Measurements from ENCODE around the gene CLDN3. TPM values are rescaled to one million over a fixed set of nuclear protein-coding genes. Genes with fewer than 3 reads are reported as not detected.
"Not testable (repeated sequence)": the region's sequence is repeated elsewhere in the genome, so short reads cannot be mapped to it uniquely, and the experiment has no call there.

The CLDN3 gene
- total RNA-seq, 1 donor: not detected

- not testable (repeated sequence) for H3K4me3 ChIP-seq (ENCODE audit: low read length); H3K9me3 ChIP-seq (ENCODE audit: low read depth, low read length); H3K27me3 ChIP-seq (ENCODE audit: insufficient read depth, low read length); H3K4me1 ChIP-seq (ENCODE audit: insufficient read depth, low read length)
These were observed 17.6 kb upstream of the CLDN3 start for GRCh38 chr7:73787786-73788048.

- Histone ChIP-seq H3K4me3 (ENCODE audit: low read length) (no peak overlapping the region), H3K27me3 (ENCODE audit: insufficient read depth, low read length) (no peaks in the 10 kb centered on the region), H3K4me1 (ENCODE audit: insufficient read depth, low read length) (no peaks in the 10 kb centered on the region), H3K9me3 (ENCODE audit: low read depth, low read length) (no peaks in the 10 kb centered on the region)
These were observed 16.5 kb upstream of the CLDN3 start for GRCh38 chr7:73786588-73786987.

GRCh38 chr7:73779517-73779916 lies 9.4 kb upstream of the CLDN3 start:
- Histone ChIP-seq H3K9me3 (ENCODE audit: low read depth, low read length) (no peaks in the 10 kb centered on the region), H3K27me3 (ENCODE audit: insufficient read depth, low read length) (no peaks in the 10 kb centered on the region), H3K4me1 (ENCODE audit: insufficient read depth, low read length) (no peaks in the 10 kb centered on the region), H3K4me3 (ENCODE audit: low read length) (no peak overlapping the region)

DNA sequence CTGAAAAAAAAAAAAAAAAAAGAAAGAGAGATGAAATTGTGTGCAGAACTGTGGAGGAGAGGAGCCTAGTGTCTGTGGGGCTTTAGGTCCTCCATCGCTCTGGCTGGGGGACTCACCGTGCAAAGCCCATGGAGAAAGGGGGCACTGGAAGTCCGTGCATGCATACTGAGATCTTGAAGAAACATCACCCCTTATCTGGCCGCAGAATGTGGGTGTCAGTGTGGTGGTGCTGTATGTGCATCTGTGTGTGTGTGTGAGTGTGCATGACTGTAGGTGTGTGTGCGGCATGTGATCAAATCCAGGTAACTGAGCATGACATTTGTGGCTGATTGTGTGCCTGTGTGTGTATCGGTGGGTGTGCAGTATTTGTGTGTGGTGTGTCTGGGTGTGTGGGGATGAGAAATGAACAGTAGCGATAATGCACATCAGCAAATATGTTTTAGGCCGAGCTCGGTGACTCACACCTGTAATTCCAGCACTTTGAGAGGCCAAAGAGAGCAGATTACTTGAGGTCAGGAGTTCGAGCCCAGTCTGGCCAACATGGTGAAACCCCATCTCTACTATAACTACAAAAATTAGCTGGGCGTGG lies 8.8 kb upstream of the CLDN3 start:
- Histone ChIP-seq H3K4me1 (ENCODE audit: insufficient read depth, low read length) (no peaks in the 10 kb centered on the region), H3K9me3 (ENCODE audit: low read depth, low read length) (no peaks in the 10 kb centered on the region), H3K27me3 (ENCODE audit: insufficient read depth, low read length) (no peaks in the 10 kb centered on the region), H3K4me3 (ENCODE audit: low read length) (no peak overlapping the region)

GRCh38 chr7:73774923-73775322 lies 4.9 kb upstream of the CLDN3 start:
- no peaks in the 10 kb centered on the region for H3K4me1 ChIP-seq (ENCODE audit: insufficient read depth, low read length)
- H3K27me3 ChIP-seq (ENCODE audit: insufficient read depth, low read length): peaks cover 16% of the 10 kb centered on the region
- no peak overlapping the region for H3K4me3 ChIP-seq (ENCODE audit: low read length)
- H3K9me3 ChIP-seq (ENCODE audit: low read depth, low read length): no peaks in the 10 kb centered on the region

DNA sequence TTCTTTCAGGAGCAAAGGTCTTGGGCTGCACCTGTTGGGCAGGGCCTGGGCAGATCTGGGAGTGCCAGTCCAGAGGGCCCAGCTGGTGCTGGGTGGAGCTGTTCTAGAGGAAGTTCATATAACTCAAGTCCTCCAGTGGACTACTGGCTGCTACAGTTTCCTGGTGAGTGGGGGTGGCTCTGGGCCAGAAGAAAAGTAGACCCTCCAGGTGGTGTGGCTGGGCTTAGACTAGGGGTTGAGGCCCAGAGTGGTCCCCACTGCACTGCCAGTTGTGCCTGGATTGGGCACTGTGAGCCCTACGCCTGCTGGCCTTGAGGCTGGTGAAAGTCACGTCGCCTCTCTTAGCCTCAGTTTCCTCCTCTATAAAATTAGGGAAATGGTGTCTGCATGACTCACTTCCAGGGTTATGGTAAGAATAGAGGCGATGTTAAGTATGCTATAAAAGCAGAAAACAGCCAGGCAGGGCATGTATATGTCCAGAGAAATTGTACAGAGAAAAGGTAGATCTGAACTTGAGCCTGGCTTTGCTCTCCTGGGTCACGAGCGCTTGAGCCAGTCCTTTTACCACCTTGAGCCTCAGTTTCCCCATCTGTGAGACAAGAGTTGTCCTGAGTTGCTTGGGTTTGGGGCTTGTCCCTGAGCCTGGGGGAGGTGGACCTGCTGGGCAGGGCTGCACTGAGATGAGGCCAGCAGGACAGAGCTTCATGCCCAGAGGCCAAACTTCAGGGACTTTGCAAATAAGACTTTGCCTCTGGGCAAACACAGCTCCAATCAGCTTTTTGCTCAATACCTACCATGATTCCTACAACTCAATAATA lies 3.8 kb upstream of the CLDN3 start:
- no peaks in the 10 kb centered on the region for H3K4me1 ChIP-seq (ENCODE audit: insufficient read depth, low read length)
- H3K4me3 ChIP-seq (ENCODE audit: low read length): no peak overlapping the region
- H3K9me3 ChIP-seq (ENCODE audit: low read depth, low read length): no peaks in the 10 kb centered on the region
- H3K27me3 ChIP-seq (ENCODE audit: insufficient read depth, low read length): peaks cover 21% of the 10 kb centered on the region

DNA sequence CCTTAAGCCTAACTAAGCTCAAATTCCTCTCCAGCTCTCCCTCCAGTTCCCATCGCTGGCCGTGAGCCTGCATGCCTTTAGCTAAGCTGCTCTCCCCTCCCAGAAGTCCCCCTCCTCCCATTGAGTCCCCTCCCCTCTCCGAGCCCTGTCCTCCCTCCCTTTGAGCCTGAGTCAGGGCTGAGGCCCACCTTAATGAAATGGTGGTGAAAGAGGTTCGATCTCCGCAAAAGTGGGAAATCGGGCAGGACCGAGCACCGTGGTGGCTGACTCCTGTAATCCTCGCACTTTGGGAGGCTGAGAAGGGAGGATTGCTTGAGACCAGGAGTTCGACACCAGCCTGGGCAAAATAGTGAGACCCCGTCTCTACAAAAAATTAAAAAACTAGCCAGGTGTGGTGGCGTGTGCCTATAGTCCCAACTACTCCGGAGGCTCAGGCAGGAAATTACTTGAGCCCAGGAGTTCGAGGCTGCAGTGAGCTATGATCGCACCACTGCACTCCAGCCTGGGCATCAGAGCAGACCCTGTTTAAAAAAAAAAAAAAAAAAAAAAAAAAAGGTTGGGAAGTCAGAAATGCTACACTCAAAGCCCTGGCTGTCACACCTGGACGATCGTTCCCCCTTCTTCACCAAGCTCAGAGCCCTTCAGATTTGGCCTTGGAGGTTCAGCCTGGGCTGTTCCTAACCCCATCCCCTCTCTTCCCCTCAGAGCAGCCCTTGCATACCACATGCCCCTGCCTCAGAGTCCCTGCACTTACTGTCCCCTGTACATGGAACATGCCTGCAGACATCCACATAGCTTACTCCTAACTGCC lies 995 bp upstream of the CLDN3 start:
- Histone ChIP-seq H3K27me3 (ENCODE audit: insufficient read depth, low read length) (peaks cover 31% of the 10 kb centered on the region), H3K4me3 (ENCODE audit: low read length) (no peak overlapping the region), H3K4me1 (ENCODE audit: insufficient read depth, low read length) (no peaks in the 10 kb centered on the region), H3K9me3 (ENCODE audit: low read depth, low read length) (no peaks in the 10 kb centered on the region)

GRCh38 chr7:73769481-73770001 lies 529 bp downstream of the CLDN3 start:
- Histone ChIP-seq H3K9me3 (ENCODE audit: low read depth, low read length) (no peaks in the 10 kb centered on the region), H3K4me3 (ENCODE audit: low read length) (no peak overlapping the region), H3K4me1 (ENCODE audit: insufficient read depth, low read length) (no peaks in the 10 kb centered on the region), H3K27me3 (ENCODE audit: insufficient read depth, low read length) (peaks cover 31% of the 10 kb centered on the region)

DNA sequence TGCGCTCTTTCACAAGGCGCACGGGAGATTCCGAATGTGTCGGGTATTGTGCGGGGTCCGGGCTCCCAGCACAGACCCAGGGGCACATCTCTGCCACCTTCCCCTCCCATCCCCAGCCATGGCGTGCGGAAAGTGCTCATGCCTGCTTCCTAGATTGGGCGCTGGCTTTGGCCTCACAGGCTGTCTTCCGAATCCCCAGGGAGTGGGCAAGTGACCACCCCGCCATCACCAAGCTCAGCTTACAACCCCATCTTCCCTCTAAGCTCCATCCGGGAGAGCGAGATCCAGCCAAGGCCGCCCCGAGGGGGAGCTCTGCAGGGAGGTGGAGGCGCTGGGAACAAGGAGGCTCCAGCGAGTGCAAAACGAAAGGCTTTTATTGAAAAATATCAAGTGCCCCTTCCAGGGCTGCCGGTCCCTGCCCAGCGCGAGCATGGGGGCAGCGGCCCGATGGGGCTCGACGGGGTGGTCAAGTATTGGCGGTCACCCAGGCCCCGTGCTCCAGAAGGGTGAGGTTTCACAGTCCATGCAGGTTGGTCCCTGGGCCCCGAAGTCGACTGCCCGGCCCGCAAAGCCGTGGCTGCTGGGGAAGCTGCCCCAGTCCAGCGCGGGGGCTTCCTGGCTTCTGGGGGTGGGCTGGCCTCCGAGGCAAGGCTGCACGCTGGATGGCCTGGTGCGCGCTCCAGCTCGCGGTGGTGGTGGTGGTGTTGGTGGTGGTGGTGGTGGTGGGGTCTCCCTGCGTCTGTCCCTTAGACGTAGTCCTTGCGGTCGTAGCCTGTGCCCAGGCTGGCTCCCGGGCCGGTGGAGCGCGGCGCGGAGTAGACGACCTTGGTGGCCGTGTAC lies 1.2 kb downstream of the CLDN3 start:
- peaks cover 31% of the 10 kb centered on the region for H3K27me3 ChIP-seq (ENCODE audit: insufficient read depth, low read length)
- H3K9me3 ChIP-seq (ENCODE audit: low read depth, low read length): no peaks in the 10 kb centered on the region
- no peaks in the 10 kb centered on the region for H3K4me1 ChIP-seq (ENCODE audit: insufficient read depth, low read length)
- H3K4me3 ChIP-seq (ENCODE audit: low read length): no peak overlapping the region

DNA sequence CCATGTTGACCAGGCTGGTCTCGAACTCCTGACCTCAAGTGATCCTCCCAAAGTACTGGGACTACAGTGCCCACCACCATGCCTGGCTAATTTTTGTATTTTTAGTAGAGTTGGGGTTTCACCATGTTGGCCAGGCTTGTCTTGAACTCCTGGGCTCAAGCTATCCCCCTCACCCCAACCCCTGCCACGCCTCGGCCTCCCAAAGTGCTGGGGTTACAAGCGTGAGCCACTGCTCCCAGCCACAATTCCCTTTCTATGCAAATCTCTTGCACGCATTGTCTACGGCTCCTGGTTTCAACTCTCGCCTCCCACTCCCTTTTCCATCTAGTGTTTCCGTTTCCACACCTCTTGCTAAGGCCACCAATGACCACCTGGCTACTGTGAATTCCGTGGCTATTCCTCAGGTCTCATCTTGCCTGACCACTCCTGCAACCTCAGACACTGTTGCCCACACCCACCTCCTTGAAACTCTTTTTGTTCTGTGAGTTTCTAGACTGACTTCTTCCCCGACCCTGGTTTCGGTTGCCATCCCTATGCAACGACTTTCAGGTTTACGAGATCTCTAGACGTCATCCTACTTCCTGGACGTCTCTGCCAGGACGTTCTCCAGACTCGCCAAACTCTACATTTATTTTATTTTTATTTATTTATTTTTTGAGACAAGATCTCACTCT lies 3.4 kb downstream of the CLDN3 start:
- H3K4me3 ChIP-seq (ENCODE audit: low read length): no peak overlapping the region
- H3K4me1 ChIP-seq (ENCODE audit: insufficient read depth, low read length): no peaks in the 10 kb centered on the region
- peaks cover 31% of the 10 kb centered on the region for H3K27me3 ChIP-seq (ENCODE audit: insufficient read depth, low read length)
- H3K9me3 ChIP-seq (ENCODE audit: low read depth, low read length): no peaks in the 10 kb centered on the region

GRCh38 chr7:73762659-73762999 lies 7.4 kb downstream of the CLDN3 start:
- H3K4me3 ChIP-seq (ENCODE audit: low read length): no peak overlapping the region
- H3K27me3 ChIP-seq (ENCODE audit: insufficient read depth, low read length): peaks cover under 1% of the 10 kb centered on the region
- no peaks in the 10 kb centered on the region for H3K9me3 ChIP-seq (ENCODE audit: low read depth, low read length)
- no peaks in the 10 kb centered on the region for H3K4me1 ChIP-seq (ENCODE audit: insufficient read depth, low read length)

GRCh38 chr7:73761854-73762658 lies 8.0 kb downstream of the CLDN3 start:
- no peaks in the 10 kb centered on the region for H3K27me3 ChIP-seq (ENCODE audit: insufficient read depth, low read length)
- H3K4me1 ChIP-seq (ENCODE audit: insufficient read depth, low read length): no peaks in the 10 kb centered on the region
- H3K9me3 ChIP-seq (ENCODE audit: low read depth, low read length): no peaks in the 10 kb centered on the region
- no peak overlapping the region for H3K4me3 ChIP-seq (ENCODE audit: low read length)

GRCh38 chr7:73758581-73759138 lies 11.4 kb downstream of the CLDN3 start:
- no peaks in the 10 kb centered on the region for H3K9me3 ChIP-seq (ENCODE audit: low read depth, low read length)
- H3K27me3 ChIP-seq (ENCODE audit: insufficient read depth, low read length): no peaks in the 10 kb centered on the region
- no peaks in the 10 kb centered on the region for H3K4me1 ChIP-seq (ENCODE audit: insufficient read depth, low read length)
- no peak overlapping the region for H3K4me3 ChIP-seq (ENCODE audit: low read length)

Data from mononuclear cell (primary cell).